NT2/D1 (cell line): ENCODE results near the gene QTRT2.

Experiments
- DNase-seq: peaks from one replicate; pipeline ENCODE4 v3.0.0-alpha.2; 2011; ENCODE audit warnings: low read depth, low spot score
- H3K27me3 ChIP-seq: 2 replicates; pipeline ENCODE4 v1.6.0; 2011; ENCODE audit warnings: mild to moderate bottlenecking; ENCODE audit not compliant: insufficient read length, insufficient read depth
- H3K36me3 ChIP-seq: 2 replicates; pipeline ENCODE4 v1.6.1; 2011; ENCODE audit warnings: mild to moderate bottlenecking, low read length, mixed read lengths; ENCODE audit not compliant: insufficient read depth, insufficient read length
- H3K4me1 ChIP-seq: 2 replicates; pipeline ENCODE4 v1.5.1; 2011; ENCODE audit not compliant: insufficient read depth, insufficient read length
- H3K4me3 ChIP-seq: 2 replicates; pipeline ENCODE4 v1.5.1; 2011; ENCODE audit warnings: low read depth; ENCODE audit not compliant: insufficient read length
- H3K9ac ChIP-seq: 2 replicates; pipeline ENCODE4 v1.6.0; 2011; ENCODE audit warnings: low read depth; ENCODE audit not compliant: insufficient read length
- H3K9me3 ChIP-seq: 2 replicates; pipeline ENCODE4 v1.5.1; 2011; ENCODE audit warnings: mild to moderate bottlenecking, low read length; ENCODE audit not compliant: insufficient read depth
- SUZ12 ChIP-seq: IDR thresholded peaks from 2 replicates; pipeline ENCODE4 v1.6.1; 2011; ENCODE audit not compliant: insufficient read length, insufficient read depth; ENCODE audit errors: extremely low read depth
- YY1 ChIP-seq: IDR thresholded peaks from 2 replicates; pipeline ENCODE4 v1.6.1; 2011; ENCODE audit not compliant: insufficient read length, insufficient read depth
- ZNF274 ChIP-seq: IDR thresholded peaks from 2 replicates; pipeline ENCODE4 v1.6.1; 2011; ENCODE audit warnings: mild to moderate bottlenecking, low read depth, low read length

Gene QTRT2

GRCh38 chr3:114056130-114057010 is at the start of gene QTRT2, which contains the start of gene CCDC191:
QTRT2 (plus strand) TSS chr3:114056737; CDS start chr3:114065258, 8,521 bp downstream.
CCDC191 (minus strand) TSS chr3:114056526; CDS start chr3:114056466, 60 bp downstream.
- Histone ChIP-seq H3K4me1 (no peaks in the 10 kb centered on the region), H3K9ac (peak within 1 kb of the TSS; percentile 89), H3K36me3 (peaks cover 38% of the 10 kb centered on the region), H3K4me3 (peak within 1 kb of the TSS; percentile 94), H3K27me3 (no peaks in the 10 kb centered on the region), H3K9me3 (no peaks in the 10 kb centered on the region)
- TF ChIP-seq ZNF274 (no peak), YY1 (peak; percentile 43)
- DNase-seq: peak; percentile 99

GRCh38 chr3:114011059-114011797 is 45.3 kb upstream of the QTRT2 start:
- H3K36me3 ChIP-seq: no peaks in the 10 kb centered on the region
- no peak overlapping the region for H3K9ac ChIP-seq
- H3K27me3 ChIP-seq: no peaks in the 10 kb centered on the region
- no peaks in the 10 kb centered on the region for H3K4me1 ChIP-seq
- TF ChIP-seq ZNF274 (no peak), SUZ12 (no peak), YY1 (no peak)
- H3K4me3 ChIP-seq: no peak overlapping the region
- no peak for DNase-seq
- peaks cover under 1% of the 10 kb centered on the region; the same call in 1 of the 2 replicates for H3K9me3 ChIP-seq

- no peaks in the 10 kb centered on the region for H3K9me3 ChIP-seq
These were observed 42.3 kb upstream of the QTRT2 start for GRCh38 chr3:114014211-114014610.

GRCh38 chr3:114019486-114019885 is 37.1 kb upstream of the QTRT2 start:
- TF ChIP-seq YY1 (no peak), SUZ12 (no peak), ZNF274 (no peak)
- Histone ChIP-seq H3K9me3 (no peaks in the 10 kb centered on the region), H3K9ac (no peak overlapping the region), H3K36me3 (no peaks in the 10 kb centered on the region), H3K4me1 (no peaks in the 10 kb centered on the region), H3K27me3 (no peaks in the 10 kb centered on the region), H3K4me3 (no peak overlapping the region)
- DNase-seq: no peak

More at GRCh38 chr3:114014211-114014610, 42.3 kb upstream of the QTRT2 start:
- TF ChIP-seq ZNF274: no peak
- no peak for TF ChIP-seq SUZ12
- TF ChIP-seq YY1: no peak
- Histone ChIP-seq H3K4me3 (no peak overlapping the region), H3K4me1 (no peaks in the 10 kb centered on the region), H3K9ac (no peak overlapping the region), H3K27me3 (no peaks in the 10 kb centered on the region), H3K36me3 (no peaks in the 10 kb centered on the region)
- DNase-seq: no peak

- no peaks in the 10 kb centered on the region for H3K27me3 ChIP-seq
These were observed 35.6 kb upstream of the QTRT2 start for GRCh38 chr3:114020907-114021306.

GRCh38 chr3:114022145-114022802 is 34.3 kb upstream of the QTRT2 start:
- Histone ChIP-seq H3K4me3 (no peak overlapping the region), H3K9ac (no peak overlapping the region), H3K4me1 (no peaks in the 10 kb centered on the region), H3K36me3 (no peaks in the 10 kb centered on the region), H3K27me3 (no peaks in the 10 kb centered on the region), H3K9me3 (no peaks in the 10 kb centered on the region)
- no peak for DNase-seq
- TF ChIP-seq SUZ12 (no peak), ZNF274 (no peak), YY1 (no peak)

More at GRCh38 chr3:114020907-114021306, 35.6 kb upstream of the QTRT2 start:
- no peaks in the 10 kb centered on the region for H3K4me1 ChIP-seq
- H3K9me3 ChIP-seq: no peaks in the 10 kb centered on the region
- H3K4me3 ChIP-seq: no peak overlapping the region
- no peak overlapping the region for H3K9ac ChIP-seq
- TF ChIP-seq ZNF274 (no peak), YY1 (no peak), SUZ12 (no peak)
- no peaks in the 10 kb centered on the region for H3K36me3 ChIP-seq
- no peak for DNase-seq

GRCh38 chr3:114025451-114025850 is 31.1 kb upstream of the QTRT2 start:
- TF ChIP-seq ZNF274 (no peak), SUZ12 (no peak), YY1 (no peak)
- DNase-seq: no peak
- H3K9ac ChIP-seq: no peak overlapping the region
- H3K4me3 ChIP-seq: no peak overlapping the region
- H3K9me3 ChIP-seq: no peaks in the 10 kb centered on the region
- H3K4me1 ChIP-seq: no peaks in the 10 kb centered on the region
- H3K36me3 ChIP-seq: no peaks in the 10 kb centered on the region
- H3K27me3 ChIP-seq: no peaks in the 10 kb centered on the region
